Stomach (tissue), 4 donors: ENCODE results near the gene LHX1.

Source experiments
- EP300 ChIP-seq: sonication (generic); formaldehyde crosslinking; IDR thresholded peaks from one replicate; pipeline ENCODE4 v1.6.1; 2017; ENCODE audit warnings: antibody characterized with exemption
- POLR2A ChIP-seq, 4 donors: fragments of 450-650 bp; IDR thresholded peaks; one replicate each; pipeline ENCODE4 v1.6.1; 2016; ENCODE audit warnings: antibody characterized with exemption in 4 of 4, control low read depth in 2 of 4, mild to moderate bottlenecking in 1 of 4, moderate library complexity in 1 of 4
- TF ChIP-seq, protein P1 (sequence below), 7 experiments: fragments of 450-650 bp in 4 of 7; fragments of 200-600 bp in 3 of 7; sonication (generic) in 3 of 7; IDR thresholded peaks; one replicate each; pipeline ENCODE4 v1.5.1; 2016 to 2019; ENCODE audit warnings: antibody characterized with exemption in 7 of 7, control low read depth in 2 of 7, mild to moderate bottlenecking in 1 of 7

DNA sequence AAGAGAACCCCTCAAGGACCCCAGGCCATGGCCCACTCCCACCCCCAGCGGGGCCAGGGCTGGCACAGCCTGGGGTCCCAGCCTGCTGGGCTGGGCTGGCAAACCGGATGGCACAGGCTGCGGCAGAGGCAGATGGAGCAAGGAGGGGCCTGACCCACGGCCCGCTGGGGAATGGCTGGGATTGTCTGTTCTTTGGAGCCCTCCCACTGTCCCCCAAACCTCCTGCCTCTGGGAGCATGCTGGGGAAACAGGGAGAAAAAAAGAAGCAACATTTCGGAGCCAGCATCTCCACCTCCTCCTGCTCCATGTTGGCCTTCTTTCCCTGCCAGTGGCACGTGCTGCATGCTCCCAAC is 37.1 kb upstream of the LHX1 start:
- TF ChIP-seq POLR2A (IDR thresholded peaks at IDR 0.05) = no peak
- TF ChIP-seq, protein P1, sequence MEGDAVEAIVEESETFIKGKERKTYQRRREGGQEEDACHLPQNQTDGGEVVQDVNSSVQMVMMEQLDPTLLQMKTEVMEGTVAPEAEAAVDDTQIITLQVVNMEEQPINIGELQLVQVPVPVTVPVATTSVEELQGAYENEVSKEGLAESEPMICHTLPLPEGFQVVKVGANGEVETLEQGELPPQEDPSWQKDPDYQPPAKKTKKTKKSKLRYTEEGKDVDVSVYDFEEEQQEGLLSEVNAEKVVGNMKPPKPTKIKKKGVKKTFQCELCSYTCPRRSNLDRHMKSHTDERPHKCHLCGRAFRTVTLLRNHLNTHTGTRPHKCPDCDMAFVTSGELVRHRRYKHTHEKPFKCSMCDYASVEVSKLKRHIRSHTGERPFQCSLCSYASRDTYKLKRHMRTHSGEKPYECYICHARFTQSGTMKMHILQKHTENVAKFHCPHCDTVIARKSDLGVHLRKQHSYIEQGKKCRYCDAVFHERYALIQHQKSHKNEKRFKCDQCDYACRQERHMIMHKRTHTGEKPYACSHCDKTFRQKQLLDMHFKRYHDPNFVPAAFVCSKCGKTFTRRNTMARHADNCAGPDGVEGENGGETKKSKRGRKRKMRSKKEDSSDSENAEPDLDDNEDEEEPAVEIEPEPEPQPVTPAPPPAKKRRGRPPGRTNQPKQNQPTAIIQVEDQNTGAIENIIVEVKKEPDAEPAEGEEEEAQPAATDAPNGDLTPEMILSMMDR (IDR thresholded peaks at IDR 0.05) = no peak
- no peak for TF ChIP-seq EP300
